ENCODE data around the gene FABP3. TPM values are rescaled to one million over a fixed set of nuclear protein-coding genes. Genes with fewer than 3 reads are reported as not detected.
A peak's percentile ranks its signal among the peaks of the same experiment; 100 is the strongest.

FABP3 gene
- polyA plus RNA-seq (2011; rRNA removed) (9.0 and 11.7 TPM in 2 replicates), polyA minus RNA-seq (2011; rRNA and poly(A)+ RNA removed) (5.4 and 9.3 TPM in 2 replicates)

DNA sequence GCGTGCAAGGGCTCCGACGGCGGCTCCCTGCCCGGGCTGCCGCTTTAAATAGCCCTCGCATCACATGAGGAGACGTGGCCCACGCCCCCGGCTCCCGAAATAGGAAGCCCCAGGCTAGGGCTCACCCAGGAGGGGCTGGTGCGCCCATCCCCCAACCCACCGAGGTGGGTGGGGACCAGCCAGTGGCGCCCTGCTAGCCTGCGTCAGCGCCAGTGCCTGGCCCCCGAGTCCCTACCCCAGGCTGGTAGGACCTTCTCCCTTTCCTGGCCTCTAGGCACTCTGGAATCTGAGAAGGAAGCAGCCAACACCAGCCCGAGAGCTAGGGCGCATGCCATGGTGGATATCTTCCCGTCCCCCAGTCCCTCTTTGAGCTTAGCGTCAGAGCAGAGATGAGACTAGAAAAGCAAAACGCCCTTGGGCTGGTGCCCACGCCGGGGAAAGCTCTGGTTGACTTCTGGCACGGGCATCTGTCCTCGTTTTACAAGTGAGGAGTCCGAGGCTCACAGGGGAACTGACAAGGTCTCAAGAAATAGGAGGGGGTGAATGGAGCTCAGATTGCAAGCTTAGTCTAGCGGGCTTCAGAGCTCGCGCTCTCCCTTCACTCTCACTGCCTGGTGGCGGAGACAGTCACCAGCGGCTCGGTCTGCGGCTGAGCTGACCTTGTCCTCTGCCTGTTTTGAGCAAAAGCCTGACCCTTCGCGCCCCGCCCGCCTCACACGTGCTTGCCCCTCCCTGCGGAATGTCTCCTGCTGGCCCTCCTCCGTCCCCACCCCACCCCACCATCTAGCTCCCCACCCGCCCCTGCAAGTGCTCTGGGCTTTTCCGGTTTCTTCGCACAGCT lies at the start of gene FABP3:
Gene FABP3, minus strand, starts transcription at position 21 of the 841 bp plus-strand sequence. CDS start 62 bp downstream, outside the sequence.
- POLR2A ChIA-PET: interaction anchor here (0.6 kb wide), 2 partner anchors 24 to 99 kb away, joined by 9 to 12 read pairs; no protein-coding TSS in a partner anchor
- DNase-seq (ENCODE audit: low read depth): no peak
- TF ChIP-seq, protein P1, sequence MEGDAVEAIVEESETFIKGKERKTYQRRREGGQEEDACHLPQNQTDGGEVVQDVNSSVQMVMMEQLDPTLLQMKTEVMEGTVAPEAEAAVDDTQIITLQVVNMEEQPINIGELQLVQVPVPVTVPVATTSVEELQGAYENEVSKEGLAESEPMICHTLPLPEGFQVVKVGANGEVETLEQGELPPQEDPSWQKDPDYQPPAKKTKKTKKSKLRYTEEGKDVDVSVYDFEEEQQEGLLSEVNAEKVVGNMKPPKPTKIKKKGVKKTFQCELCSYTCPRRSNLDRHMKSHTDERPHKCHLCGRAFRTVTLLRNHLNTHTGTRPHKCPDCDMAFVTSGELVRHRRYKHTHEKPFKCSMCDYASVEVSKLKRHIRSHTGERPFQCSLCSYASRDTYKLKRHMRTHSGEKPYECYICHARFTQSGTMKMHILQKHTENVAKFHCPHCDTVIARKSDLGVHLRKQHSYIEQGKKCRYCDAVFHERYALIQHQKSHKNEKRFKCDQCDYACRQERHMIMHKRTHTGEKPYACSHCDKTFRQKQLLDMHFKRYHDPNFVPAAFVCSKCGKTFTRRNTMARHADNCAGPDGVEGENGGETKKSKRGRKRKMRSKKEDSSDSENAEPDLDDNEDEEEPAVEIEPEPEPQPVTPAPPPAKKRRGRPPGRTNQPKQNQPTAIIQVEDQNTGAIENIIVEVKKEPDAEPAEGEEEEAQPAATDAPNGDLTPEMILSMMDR (IDR thresholded peaks at IDR 0.05; ENCODE audit: insufficient read depth, low read depth, low read length): no peak
- Histone ChIP-seq H3K4me3 (ENCODE audit: low read depth, low read length) (peak within 1 kb of the TSS; percentile 39), H3K36me3 (ENCODE audit: control insufficient read depth, insufficient read depth, low read length) (no peaks in the 10 kb centered on the region), H3K27me3 (ENCODE audit: control insufficient read depth, insufficient read depth, low read length) (no peaks in the 10 kb centered on the region)
- CTCF ChIA-PET: interaction anchor here (0.6 to 2.9 kb wide), 10 partner anchors 8 to 1123 kb away, joined by 3 to 24 read pairs (median 3); no protein-coding TSS in a partner anchor

DNA sequence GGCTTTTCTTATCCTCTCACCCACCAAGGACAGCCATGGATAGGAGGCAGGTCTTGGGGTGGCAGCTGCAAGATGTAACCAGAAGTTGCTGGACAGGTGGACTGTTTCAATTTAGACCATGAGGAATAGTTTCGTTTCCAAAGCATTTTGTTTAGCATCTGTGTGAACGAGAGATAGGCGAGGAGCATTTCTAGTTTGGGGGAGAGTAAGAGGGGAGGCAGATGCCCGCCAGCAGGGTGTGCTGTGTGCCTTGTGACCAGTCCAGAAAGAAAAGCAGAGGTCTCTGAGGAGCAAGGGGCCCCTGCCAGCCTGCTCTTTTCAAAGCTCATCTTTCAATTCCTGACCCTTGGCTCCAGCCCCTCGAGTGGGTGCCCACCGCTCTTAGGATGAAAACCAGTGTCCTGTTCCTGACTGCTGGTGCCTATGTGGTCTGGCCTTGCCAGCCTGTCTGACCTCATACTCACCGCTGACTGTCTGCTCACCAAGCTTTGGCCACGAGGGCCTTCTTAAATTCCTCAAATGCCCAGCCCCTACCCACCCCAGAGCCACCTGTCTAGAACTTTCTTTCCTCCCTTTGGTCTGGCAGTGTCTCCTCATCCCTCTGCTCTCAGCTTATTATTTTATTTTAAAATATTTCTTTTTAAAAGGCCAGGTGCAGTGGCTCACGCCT lies 48.6 kb upstream of the FABP3 start:
- ChIA-PET POLR2A (no interaction called here), CTCF (interaction anchor here (1.1 to 20.2 kb wide), 20 partner anchors 9 to 367 kb away, joined by 3 to 387 read pairs (median 7); partner anchors contain the start of genes FABP3 and SERINC2)
- Histone ChIP-seq H3K27me3 (ENCODE audit: control insufficient read depth, insufficient read depth, low read length) (no peaks in the 10 kb centered on the region), H3K36me3 (ENCODE audit: control insufficient read depth, insufficient read depth, low read length) (peaks cover 16% of the 10 kb centered on the region), H3K4me3 (ENCODE audit: low read depth, low read length) (no peak overlapping the region)
- TF ChIP-seq, protein P1 (IDR thresholded peaks at IDR 0.05; ENCODE audit: insufficient read depth, low read depth, low read length): peak; percentile 66
- no peak for DNase-seq (ENCODE audit: low read depth)

DNA sequence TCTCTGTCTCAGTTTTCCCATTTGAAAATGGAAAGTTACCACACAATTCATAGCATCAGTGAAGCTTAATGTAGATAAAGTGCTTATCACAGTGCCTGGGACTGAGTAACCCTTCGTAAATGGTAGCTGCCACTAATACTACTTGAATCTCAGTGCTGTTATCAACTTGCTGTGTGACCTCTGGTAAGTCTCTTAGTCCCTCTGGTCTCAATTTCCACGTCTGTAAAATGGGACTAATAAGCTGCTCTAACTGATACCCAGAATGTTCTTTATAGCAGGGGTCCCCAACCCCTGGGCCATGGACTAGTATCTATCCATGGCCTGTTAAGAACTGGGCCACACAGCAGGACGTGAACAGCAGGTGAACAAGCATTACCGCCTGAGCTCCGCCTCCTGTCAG lies 47.8 kb upstream of the FABP3 start:
- DNase-seq (ENCODE audit: low read depth): no peak
- H3K4me3 ChIP-seq (ENCODE audit: low read depth, low read length): no peak overlapping the region
- peaks cover 12% of the 10 kb centered on the region for H3K36me3 ChIP-seq (ENCODE audit: control insufficient read depth, insufficient read depth, low read length)
- POLR2A ChIA-PET: no interaction called here
- CTCF ChIA-PET: interaction anchor here (1.1 to 20.2 kb wide), 9 partner anchors 8 to 368 kb away, joined by 3 to 387 read pairs (median 16); partner anchors contain the start of genes FABP3 and SERINC2
- TF ChIP-seq, protein P1 (IDR thresholded peaks at IDR 0.05; ENCODE audit: insufficient read depth, low read depth, low read length): no peak
- no peaks in the 10 kb centered on the region for H3K27me3 ChIP-seq (ENCODE audit: control insufficient read depth, insufficient read depth, low read length)

DNA sequence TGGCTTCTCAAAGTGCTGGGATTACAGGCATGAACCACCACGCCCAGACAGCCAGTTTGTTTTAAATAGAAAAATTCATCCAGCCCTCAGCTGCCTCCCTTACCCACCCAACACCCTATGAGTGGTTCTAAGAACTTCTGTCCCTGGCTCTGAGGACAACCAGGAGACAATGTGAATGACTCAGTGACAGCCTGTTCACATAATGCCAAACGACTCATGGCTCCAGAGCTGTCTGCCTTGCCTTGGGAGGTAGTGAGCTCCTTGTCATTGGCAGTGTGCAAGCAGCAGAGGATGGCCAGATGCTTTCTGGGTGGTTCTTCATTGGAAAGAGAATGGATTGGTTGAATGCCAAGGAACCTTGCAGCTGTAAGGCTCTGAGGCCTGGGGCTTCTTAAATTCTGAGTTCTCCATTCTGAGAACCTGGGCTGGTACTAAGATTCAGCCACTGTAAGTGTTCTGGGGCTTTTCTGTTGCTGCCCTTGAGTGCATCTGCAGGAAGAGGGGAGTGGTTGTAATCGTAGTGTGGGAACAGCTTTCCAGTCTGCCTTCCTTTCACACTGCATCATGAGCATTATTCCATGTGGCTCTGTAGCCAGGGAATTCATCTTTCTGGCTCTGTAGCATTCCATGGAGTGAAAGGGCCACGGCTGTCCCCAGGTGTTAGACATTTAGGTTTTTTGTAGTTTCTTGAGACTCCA lies 45.9 kb upstream of the FABP3 start:
- ChIA-PET POLR2A (interaction anchor here (1.0 kb wide), 1 partner anchor 144 kb away, joined by 4 read pairs; no protein-coding TSS in a partner anchor), CTCF (interaction anchor here (0.6 to 20.2 kb wide), 8 partner anchors 21 to 345 kb away, joined by 3 to 387 read pairs (median 6); no protein-coding TSS in a partner anchor)
- no peak for DNase-seq (ENCODE audit: low read depth)
- Histone ChIP-seq H3K4me3 (ENCODE audit: low read depth, low read length) (no peak overlapping the region), H3K36me3 (ENCODE audit: control insufficient read depth, insufficient read depth, low read length) (peaks cover 3% of the 10 kb centered on the region; the same call in 1 of the 2 replicates), H3K27me3 (ENCODE audit: control insufficient read depth, insufficient read depth, low read length) (no peaks in the 10 kb centered on the region)
- TF ChIP-seq, protein P1 (IDR thresholded peaks at IDR 0.05; ENCODE audit: insufficient read depth, low read depth, low read length): no peak
